H1 (cell line): ENCODE results near the gene GXYLT2. TPM values are rescaled to one million over a fixed set of nuclear protein-coding genes. Genes with fewer than 3 reads are reported as not detected.
"Not testable (repeated sequence)": the region's sequence is repeated elsewhere in the genome, so short reads cannot be mapped to it uniquely, and the experiment has no call there.

Source experiments
- CTCF ChIA-PET: fragments of 300-600 bp; sonication (Branson Sonifier 250); formaldehyde crosslinking; loops from one replicate; lab custom pipeline; 2021; ENCODE audit not compliant: partially characterized antibody; lab: Charles Lee
- POLR2A ChIA-PET: fragments of 300-600 bp; sonication (Branson Sonifier 250); formaldehyde crosslinking; loops from one replicate; lab custom pipeline; 2021; ENCODE audit warnings: inconsistent platforms; ENCODE audit not compliant: partially characterized antibody; lab: Charles Lee
- DNase-seq, 2 experiments: peaks; one replicate each; pipeline versions ENCODE4 v3.0.0 to v3.0.0-alpha.2; 2010 to 2022; ENCODE audit warnings: low spot score in 2 of 2, low read depth in 1 of 2, mixed read lengths in 1 of 2
- FAIRE-seq: peaks from 2 replicates; lab custom pipeline; 2011; peaks lifted over from hg19 to GRCh38; lab: Jason Lieb, UNC
- H2AFZ ChIP-seq: 2 replicates; pipeline ENCODE4 v1.8.1; 2012; ENCODE audit warnings: low read length, inconsistent platforms
- H2AK5ac ChIP-seq: 2 replicates; pipeline ENCODE4 v1.6.1; 2013; ENCODE audit warnings: low read depth, low read length
- H2BK120ac ChIP-seq: replicated peaks from 2 replicates; pipeline ENCODE3; 2013; ENCODE audit warnings: low read depth, low read length, inconsistent platforms
- H2BK12ac ChIP-seq: 2 replicates; pipeline ENCODE4 v1.6.1; 2013; ENCODE audit warnings: low read depth, low read length
- H2BK15ac ChIP-seq: 2 replicates; pipeline ENCODE4 v1.6.1; 2013; ENCODE audit warnings: low read length
- H2BK20ac ChIP-seq: 2 replicates; pipeline ENCODE4 v1.6.1; 2013; ENCODE audit warnings: low read length
- H2BK5ac ChIP-seq: 2 replicates; pipeline ENCODE4 v1.6.1; 2013; ENCODE audit warnings: low read depth, low read length
- H3K14ac ChIP-seq: 2 replicates; pipeline ENCODE4 v1.6.1; 2013; ENCODE audit warnings: inconsistent platforms; ENCODE audit not compliant: insufficient read length
- H3K18ac ChIP-seq: 2 replicates; pipeline ENCODE4 v1.6.1; 2013; ENCODE audit warnings: low read length; ENCODE audit errors: extremely low read depth
- H3K23ac ChIP-seq: 2 replicates; pipeline ENCODE4 v1.6.1; 2013; ENCODE audit warnings: inconsistent platforms; ENCODE audit not compliant: insufficient read length
- H3K23me2 ChIP-seq: 2 replicates; pipeline ENCODE4 v1.6.1; 2013; ENCODE audit warnings: low read depth, low read length
- H3K27ac ChIP-seq: 2 replicates; pipeline ENCODE4 v1.6.1; 2011; ENCODE audit warnings: low read depth, low read length, inconsistent platforms
- H3K27me3 ChIP-seq, 4 experiments: replicated peaks in 1 of 4; 1 replicate in 1 of 4; 2 replicates in 3 of 4; pipeline versions ENCODE4 v1.6.1 to v1.8.1; 2011 to 2013; ENCODE audit warnings: low read length in 3 of 4, mild to moderate bottlenecking in 3 of 4, inconsistent platforms in 2 of 4, mixed read lengths in 2 of 4, moderate library complexity in 1 of 4; ENCODE audit not compliant: control insufficient read depth in 3 of 4, insufficient read depth in 3 of 4; ENCODE audit errors: extremely low read depth in 1 of 4
- H3K36me3 ChIP-seq, 4 experiments: 2 replicates each; pipeline versions ENCODE4 v1.6.1 to v1.8.1; 2011 to 2013; ENCODE audit warnings: mild to moderate bottlenecking in 4 of 4, low read length in 3 of 4, moderate library complexity in 2 of 4, control low read depth in 1 of 4, inconsistent platforms in 1 of 4; ENCODE audit not compliant: insufficient read depth in 4 of 4, control insufficient read depth in 2 of 4
- H3K4ac ChIP-seq: replicated peaks from 2 replicates; pipeline ENCODE3; 2013; ENCODE audit warnings: low read length, low read depth, mixed read lengths, inconsistent platforms; ENCODE audit not compliant: insufficient read length
- H3K4me1 ChIP-seq, 4 experiments: replicated peaks in 1 of 4; 1 replicate in 1 of 4; 2 replicates in 3 of 4; pipeline versions ENCODE4 v1.6.1 to v1.8.1; 2011 to 2013; ENCODE audit warnings: low read length in 3 of 4, inconsistent platforms in 2 of 4, mixed read lengths in 1 of 4; ENCODE audit not compliant: insufficient read depth in 4 of 4, control insufficient read depth in 3 of 4
- H3K4me2 ChIP-seq, 2 experiments: 2 replicates each; pipeline versions ENCODE4 v1.6.1 to v1.8.1; 2011 to 2013; ENCODE audit warnings: low read depth in 2 of 2, low read length in 2 of 2, control low read depth in 1 of 2, inconsistent platforms in 1 of 2, mild to moderate bottlenecking in 1 of 2; ENCODE audit not compliant: insufficient read depth in 1 of 2
- H3K4me3 ChIP-seq, 4 experiments: fragments of 200-600, 300-600 bp in 1 of 4; sonication (generic), shearing (Covaris generic), sonication (Bioruptor Twin) in 1 of 4; 2 replicates each; pipeline versions ENCODE4 v1.5.1 to v1.8.1; 2011 to 2016; ENCODE audit warnings: low read length in 4 of 4, low read depth in 3 of 4, control low read depth in 2 of 4, inconsistent platforms in 2 of 4, mild to moderate bottlenecking in 2 of 4, mixed read lengths in 1 of 4, moderate library complexity in 1 of 4; ENCODE audit not compliant: insufficient read depth in 2 of 4; ENCODE audit errors: extremely low read depth in 1 of 4
- H3K56ac ChIP-seq: replicated peaks from 2 replicates; pipeline ENCODE3; 2013; ENCODE audit warnings: low read depth, mild to moderate bottlenecking, mixed read lengths, low read length, inconsistent platforms; ENCODE audit not compliant: insufficient read length
- H3K79me1 ChIP-seq: 2 replicates; pipeline ENCODE4 v1.6.1; 2013; ENCODE audit warnings: low read depth, low read length, control low read depth
- H3K79me2 ChIP-seq, 2 experiments: 2 replicates each; pipeline versions ENCODE4 v1.6.1 to v1.8.1; 2012 to 2013; ENCODE audit warnings: low read length in 2 of 2, mild to moderate bottlenecking in 2 of 2, inconsistent platforms in 1 of 2; ENCODE audit not compliant: insufficient read depth in 2 of 2, control insufficient read depth in 1 of 2
- H3K9ac ChIP-seq, 4 experiments: replicated peaks in 1 of 4; 1 replicate in 1 of 4; 2 replicates in 3 of 4; pipeline versions ENCODE4 v1.6.1 to v1.8.1; 2011 to 2013; ENCODE audit warnings: low read depth in 3 of 4, low read length in 3 of 4, control low read depth in 2 of 4, mild to moderate bottlenecking in 2 of 4, moderate library complexity in 2 of 4, inconsistent platforms in 1 of 4; ENCODE audit errors: extremely low read depth in 1 of 4
- H3K9me3 ChIP-seq, 2 experiments: 2 replicates each; pipeline versions ENCODE4 v1.6.1 to v1.8.1; 2012 to 2013; ENCODE audit warnings: mild to moderate bottlenecking in 2 of 2, moderate library complexity in 2 of 2, control low read depth in 1 of 2, inconsistent platforms in 1 of 2, low read depth in 1 of 2, low read length in 1 of 2, mixed read lengths in 1 of 2; ENCODE audit not compliant: insufficient read depth in 2 of 2
- H4K20me1 ChIP-seq, 2 experiments: replicated peaks in 1 of 2; 2 replicates each; pipeline versions ENCODE3 to v1.8.1; 2011 to 2013; ENCODE audit warnings: inconsistent platforms in 2 of 2, low read length in 2 of 2, mild to moderate bottlenecking in 1 of 2; ENCODE audit not compliant: insufficient read depth in 2 of 2, control insufficient read depth in 1 of 2
- H4K5ac ChIP-seq: 2 replicates; pipeline ENCODE4 v1.6.1; 2013; ENCODE audit warnings: low read length, low read depth, mixed read lengths, inconsistent platforms; ENCODE audit not compliant: insufficient read length
- H4K8ac ChIP-seq: 2 replicates; pipeline ENCODE4 v1.8.0; 2013; ENCODE audit warnings: mild to moderate bottlenecking, moderate library complexity, low read length, inconsistent platforms; ENCODE audit not compliant: insufficient read depth; ENCODE audit errors: extremely low read depth
- H4K91ac ChIP-seq: replicated peaks from 2 replicates; pipeline ENCODE3; 2013; ENCODE audit warnings: low read length, mixed read lengths, inconsistent platforms; ENCODE audit not compliant: insufficient read length
- WGBS, 2 experiments: shearing (Covaris generic) in 1 of 2; methylation state at CpG; one replicate each; pipeline versions ENCODE4 v1.1.6 to v1.1.7; 2013 to 2015; ENCODE audit warnings: low lambda C conversion rate in 2 of 2, mixed read lengths in 2 of 2, inconsistent platforms in 1 of 2, low coverage in 1 of 2, missing lambda C conversion rate in 1 of 2; ENCODE audit not compliant: insufficient replicate concordance in 2 of 2, insufficient coverage in 1 of 2, insufficient read length in 1 of 2; ENCODE audit errors: extremely low coverage in 1 of 2, missing lambda C conversion rate in 1 of 2; 5-methylcytosine and 5-hydroxymethylcytosine counted together
- polyA plus RNA-seq, 7 experiments: library from polyadenylated mRNA; depleted of rRNA in 3 of 7; stranded (reverse) in 5 of 7; unstranded in 2 of 7; fragments of >200 nt in 5 of 7; fragments of 200-250 nt in 2 of 7; gene quantifications; 1 replicate in 5 of 7; 2 replicates in 1 of 7; 4 replicates in 1 of 7; pipeline versions ENCODE4 v1.2.1 to v1.2.3, GENCODE V29; 2011 to 2013; ENCODE audit warnings: missing spikeins in 2 of 7, mixed read lengths in 2 of 7
- total RNA-seq: library from RNA; stranded (reverse); fragmentation: NEBNext Ultra II Directional; extraction: Animal tissue kit (Norgen Biotek cat#: 25700); gene quantifications from 2 replicates; pipeline ENCODE4 v1.2.1, GENCODE V29; 2021

The GXYLT2 gene
- total and polyA plus RNA-seq, 2 of the 8 experiments (the other 6 are each of a cell fraction or from before 2014, with no cell fraction given) = 1.8 to 5.6 TPM

DNA sequence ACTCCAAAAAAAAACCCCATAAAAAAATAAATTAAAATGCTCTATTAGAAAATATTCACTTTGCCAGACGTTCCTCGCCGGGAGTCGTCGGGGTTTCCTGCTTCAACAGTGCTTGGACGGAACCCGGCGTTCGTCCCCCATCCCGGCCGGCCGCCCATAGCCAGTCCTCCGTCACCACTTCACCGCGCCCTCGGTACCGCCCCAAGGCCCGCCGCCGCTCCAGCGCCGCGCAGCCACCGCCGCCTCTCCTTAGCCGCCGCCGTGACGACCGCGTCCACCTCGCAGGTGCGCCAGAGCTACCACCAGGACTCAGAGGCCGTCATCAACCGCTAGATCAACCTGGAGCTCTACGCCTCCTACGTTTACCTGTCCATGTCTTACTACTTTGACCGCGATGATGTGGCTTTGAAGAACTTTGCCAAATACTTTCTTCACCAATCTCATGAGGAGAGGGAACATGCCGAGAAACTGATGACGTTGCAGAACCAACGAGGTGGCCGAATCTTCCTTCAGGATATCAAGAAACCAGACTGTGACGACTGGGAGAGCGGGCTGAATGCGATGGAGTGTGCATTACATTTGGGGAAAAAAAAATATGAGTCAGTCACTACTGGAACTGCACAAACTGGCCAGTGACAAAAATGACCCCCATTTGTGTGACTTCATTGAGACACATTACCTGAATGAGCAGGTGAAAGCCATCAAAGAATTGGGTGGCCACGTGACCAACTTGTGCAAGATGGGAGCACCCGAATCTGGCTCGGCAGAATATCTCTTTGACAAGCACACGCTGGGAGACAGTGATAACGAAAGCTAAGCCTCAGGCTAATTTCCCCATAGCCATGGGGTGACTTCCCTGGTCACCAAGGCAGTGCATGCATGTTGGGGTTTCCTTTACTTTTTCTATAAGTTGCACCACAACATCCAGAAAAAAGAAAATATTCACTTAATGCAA, 41.2 kb downstream of the GXYLT2 start:
- H3K79me1 ChIP-seq, H3K4ac ChIP-seq, H4K5ac ChIP-seq, H4K91ac ChIP-seq, H3K9me3 ChIP-seq, H2BK20ac ChIP-seq, H3K56ac ChIP-seq, H3K4me2 ChIP-seq, POLR2A ChIA-PET, H2AK5ac ChIP-seq, H4K20me1 ChIP-seq, H3K18ac ChIP-seq, H3K23me2 ChIP-seq, FAIRE-seq, H3K27ac ChIP-seq, H3K9ac ChIP-seq, H3K27me3 ChIP-seq, H3K23ac ChIP-seq, H2BK120ac ChIP-seq, DNase-seq, H2BK12ac ChIP-seq, H2BK15ac ChIP-seq, H3K14ac ChIP-seq, H2AFZ ChIP-seq, H3K79me2 ChIP-seq, H3K36me3 ChIP-seq, H3K4me3 ChIP-seq, H2BK5ac ChIP-seq: not testable (repeated sequence)
- Histone ChIP-seq H3K4me1 (peaks cover 0 to 14% (median 0%) of the 10 kb centered on the region in 4 experiments; a peak in 2 of 7 replicates), H4K8ac (peak overlapping the region; percentile 38; the same call in 1 of the 2 replicates)
- CTCF ChIA-PET = interaction anchor here (0.7 to 1.7 kb wide), 4 partner anchors 10 to 157 kb away, joined by 3 to 4 read pairs (median 4); no protein-coding TSS in a partner anchor
- 94% methylated on average over 50 of the region's 51 CpGs; no CpG with 5 or more reads in 1 of the 2 experiments for WGBS, 2 experiments
